Stomach (tissue), 4 donors: Measurements from ENCODE around the gene BPIFB3.

Source experiments
- EP300 ChIP-seq: sonication (generic); formaldehyde crosslinking; IDR thresholded peaks from one replicate; pipeline ENCODE4 v1.6.1; 2017; ENCODE audit warnings: antibody characterized with exemption
- POLR2A ChIP-seq, 4 donors: fragments of 450-650 bp; IDR thresholded peaks; one replicate each; pipeline ENCODE4 v1.6.1; 2016; ENCODE audit warnings: antibody characterized with exemption in 4 of 4, control low read depth in 2 of 4, mild to moderate bottlenecking in 1 of 4, moderate library complexity in 1 of 4
- TF ChIP-seq, protein P1 (sequence below), 7 experiments: fragments of 450-650 bp in 4 of 7; fragments of 200-600 bp in 3 of 7; sonication (generic) in 3 of 7; IDR thresholded peaks; one replicate each; pipeline ENCODE4 v1.5.1; 2016 to 2019; ENCODE audit warnings: antibody characterized with exemption in 7 of 7, control low read depth in 2 of 7, mild to moderate bottlenecking in 1 of 7

- no peak for TF ChIP-seq EP300
- TF ChIP-seq, protein P1, sequence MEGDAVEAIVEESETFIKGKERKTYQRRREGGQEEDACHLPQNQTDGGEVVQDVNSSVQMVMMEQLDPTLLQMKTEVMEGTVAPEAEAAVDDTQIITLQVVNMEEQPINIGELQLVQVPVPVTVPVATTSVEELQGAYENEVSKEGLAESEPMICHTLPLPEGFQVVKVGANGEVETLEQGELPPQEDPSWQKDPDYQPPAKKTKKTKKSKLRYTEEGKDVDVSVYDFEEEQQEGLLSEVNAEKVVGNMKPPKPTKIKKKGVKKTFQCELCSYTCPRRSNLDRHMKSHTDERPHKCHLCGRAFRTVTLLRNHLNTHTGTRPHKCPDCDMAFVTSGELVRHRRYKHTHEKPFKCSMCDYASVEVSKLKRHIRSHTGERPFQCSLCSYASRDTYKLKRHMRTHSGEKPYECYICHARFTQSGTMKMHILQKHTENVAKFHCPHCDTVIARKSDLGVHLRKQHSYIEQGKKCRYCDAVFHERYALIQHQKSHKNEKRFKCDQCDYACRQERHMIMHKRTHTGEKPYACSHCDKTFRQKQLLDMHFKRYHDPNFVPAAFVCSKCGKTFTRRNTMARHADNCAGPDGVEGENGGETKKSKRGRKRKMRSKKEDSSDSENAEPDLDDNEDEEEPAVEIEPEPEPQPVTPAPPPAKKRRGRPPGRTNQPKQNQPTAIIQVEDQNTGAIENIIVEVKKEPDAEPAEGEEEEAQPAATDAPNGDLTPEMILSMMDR (IDR thresholded peaks at IDR 0.05): no peak
- no peak for TF ChIP-seq POLR2A (IDR thresholded peaks at IDR 0.05)
Measured at GRCh38 chr20:33038243-33038642, 15.5 kb upstream of the BPIFB3 start.
